ENCODE data around the gene SPIRE1.

DNA sequence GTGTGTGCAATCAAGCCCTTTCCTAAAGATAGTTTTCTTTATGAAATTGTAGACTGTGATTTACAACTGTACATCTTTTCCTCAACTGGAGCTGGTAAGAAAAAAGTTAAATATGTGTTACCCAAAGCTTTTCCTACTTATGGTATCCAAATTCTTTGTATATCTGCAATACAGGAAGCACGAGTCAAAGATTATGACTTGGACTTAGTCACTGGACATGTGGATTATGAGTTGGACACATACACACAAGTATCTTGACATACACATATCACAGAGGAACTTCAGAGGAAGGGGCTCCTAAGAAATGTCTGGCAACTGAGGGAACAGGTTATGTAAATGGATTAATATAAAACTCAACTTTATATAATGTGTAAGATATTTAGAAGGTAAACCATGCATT lies 215.0 kb downstream of the SPIRE1 start:
- TF ChIP-seq, protein P1, sequence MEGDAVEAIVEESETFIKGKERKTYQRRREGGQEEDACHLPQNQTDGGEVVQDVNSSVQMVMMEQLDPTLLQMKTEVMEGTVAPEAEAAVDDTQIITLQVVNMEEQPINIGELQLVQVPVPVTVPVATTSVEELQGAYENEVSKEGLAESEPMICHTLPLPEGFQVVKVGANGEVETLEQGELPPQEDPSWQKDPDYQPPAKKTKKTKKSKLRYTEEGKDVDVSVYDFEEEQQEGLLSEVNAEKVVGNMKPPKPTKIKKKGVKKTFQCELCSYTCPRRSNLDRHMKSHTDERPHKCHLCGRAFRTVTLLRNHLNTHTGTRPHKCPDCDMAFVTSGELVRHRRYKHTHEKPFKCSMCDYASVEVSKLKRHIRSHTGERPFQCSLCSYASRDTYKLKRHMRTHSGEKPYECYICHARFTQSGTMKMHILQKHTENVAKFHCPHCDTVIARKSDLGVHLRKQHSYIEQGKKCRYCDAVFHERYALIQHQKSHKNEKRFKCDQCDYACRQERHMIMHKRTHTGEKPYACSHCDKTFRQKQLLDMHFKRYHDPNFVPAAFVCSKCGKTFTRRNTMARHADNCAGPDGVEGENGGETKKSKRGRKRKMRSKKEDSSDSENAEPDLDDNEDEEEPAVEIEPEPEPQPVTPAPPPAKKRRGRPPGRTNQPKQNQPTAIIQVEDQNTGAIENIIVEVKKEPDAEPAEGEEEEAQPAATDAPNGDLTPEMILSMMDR (IDR thresholded peaks at IDR 0.05; ENCODE audit: borderline replicate concordance, extremely low read depth, low read length, poor library complexity, severe bottlenecking): no peak
- TF ChIP-seq EZH2 (IDR thresholded peaks at IDR 0.05; ENCODE audit: borderline replicate concordance, low read depth, low read length, severe bottlenecking): no peak
